T-helper 1 cell treated with Interleukin-12 subunit alpha and Interleukin-12 subunit beta and Interleukin-4 antibody, amounts not matched to agents 30 ng/mL and 1 ng/mL, for 36 hours (primary cell): Measurements from ENCODE around the gene CDC42BPB. TPM values are rescaled to one million over a fixed set of nuclear protein-coding genes. Genes with fewer than 3 reads are reported as not detected.

Experiments
- intact Hi-C: fragments of 100-400 bp; cut with micrococcal nuclease; formaldehyde crosslinking; loops from one replicate; pipeline ENCODE4 v1.15.1; 2024
- total RNA-seq: library from RNA; stranded (reverse); gene quantifications from 2 replicates; pipeline ENCODE4 v1.2.3, GENCODE V29; 2022

The CDC42BPB gene
- total RNA-seq, 1 donor from 2014 or later, result 1.2 TPM

DNA sequence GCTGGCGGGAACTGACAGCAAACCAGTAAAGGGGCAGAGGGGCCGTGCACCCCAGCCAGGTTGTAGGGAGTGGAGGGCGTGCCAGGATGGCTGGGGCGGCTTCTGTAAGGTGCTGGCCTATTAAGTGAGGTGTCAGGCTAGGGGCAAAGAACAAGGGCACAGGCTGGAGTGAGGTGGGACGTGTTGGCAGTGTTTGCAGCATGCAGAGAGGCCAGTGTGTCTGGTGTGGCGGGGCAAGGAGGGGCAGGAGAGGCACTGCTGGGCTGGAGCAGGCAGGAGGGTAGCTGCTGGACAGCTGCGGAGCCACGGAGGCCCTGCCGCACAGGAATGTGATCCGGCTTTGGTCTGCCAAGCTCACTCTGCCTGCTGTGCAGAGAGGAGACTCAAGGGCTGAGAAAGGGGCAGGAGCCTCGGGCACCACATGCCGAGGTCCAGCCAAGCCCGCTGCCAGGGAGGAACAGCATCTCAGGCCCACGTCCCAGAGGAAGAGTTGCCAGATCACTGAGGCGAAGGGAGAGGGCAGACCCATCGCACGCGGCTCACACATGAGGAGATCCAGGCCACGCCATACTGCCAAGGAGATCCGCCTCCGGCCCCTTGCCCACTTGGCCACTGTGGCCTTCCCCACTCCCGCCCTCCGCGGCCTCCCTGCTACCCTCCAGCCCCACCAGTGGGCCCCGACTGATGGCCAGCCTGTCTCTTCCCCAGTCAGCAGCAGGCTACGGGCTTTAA is 88.1 kb downstream of the CDC42BPB start:
- intact Hi-C loops, result no loop called here

DNA sequence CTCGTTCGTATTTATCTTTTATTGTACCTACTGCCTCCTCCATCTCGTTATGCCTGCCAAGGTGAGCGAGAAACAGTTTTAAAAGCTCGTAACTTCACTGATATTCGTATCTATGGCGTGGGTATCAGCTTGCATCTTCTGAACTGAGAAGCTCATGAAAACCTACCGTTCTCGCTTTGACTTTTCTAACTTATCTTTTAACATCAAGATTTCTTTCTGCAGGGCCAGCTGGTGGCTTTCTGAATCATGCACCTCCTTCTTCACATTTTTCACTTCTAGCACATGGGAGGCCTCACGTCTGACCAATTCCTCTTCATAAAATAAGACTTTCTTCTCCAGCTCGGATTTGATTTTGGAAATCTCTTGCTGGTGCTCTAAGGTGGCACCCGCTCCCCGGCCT is 89.0 kb downstream of the CDC42BPB start:
- intact Hi-C loops, result no loop called here

DNA sequence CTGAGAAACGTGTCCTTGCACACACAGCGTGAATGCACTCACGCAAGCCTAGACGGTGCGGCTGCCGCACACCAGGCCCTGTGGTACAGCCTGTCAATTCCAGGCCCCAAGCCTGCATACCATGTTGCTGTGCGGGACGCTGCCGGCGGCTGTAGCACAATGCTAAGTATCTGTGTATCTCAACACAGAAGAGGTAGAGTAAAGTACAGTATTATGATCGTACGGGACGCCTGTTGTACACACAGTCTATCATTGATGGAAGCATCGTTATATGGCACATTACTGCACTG is 89.9 kb downstream of the CDC42BPB start:
- intact Hi-C loops, result no loop called here

DNA sequence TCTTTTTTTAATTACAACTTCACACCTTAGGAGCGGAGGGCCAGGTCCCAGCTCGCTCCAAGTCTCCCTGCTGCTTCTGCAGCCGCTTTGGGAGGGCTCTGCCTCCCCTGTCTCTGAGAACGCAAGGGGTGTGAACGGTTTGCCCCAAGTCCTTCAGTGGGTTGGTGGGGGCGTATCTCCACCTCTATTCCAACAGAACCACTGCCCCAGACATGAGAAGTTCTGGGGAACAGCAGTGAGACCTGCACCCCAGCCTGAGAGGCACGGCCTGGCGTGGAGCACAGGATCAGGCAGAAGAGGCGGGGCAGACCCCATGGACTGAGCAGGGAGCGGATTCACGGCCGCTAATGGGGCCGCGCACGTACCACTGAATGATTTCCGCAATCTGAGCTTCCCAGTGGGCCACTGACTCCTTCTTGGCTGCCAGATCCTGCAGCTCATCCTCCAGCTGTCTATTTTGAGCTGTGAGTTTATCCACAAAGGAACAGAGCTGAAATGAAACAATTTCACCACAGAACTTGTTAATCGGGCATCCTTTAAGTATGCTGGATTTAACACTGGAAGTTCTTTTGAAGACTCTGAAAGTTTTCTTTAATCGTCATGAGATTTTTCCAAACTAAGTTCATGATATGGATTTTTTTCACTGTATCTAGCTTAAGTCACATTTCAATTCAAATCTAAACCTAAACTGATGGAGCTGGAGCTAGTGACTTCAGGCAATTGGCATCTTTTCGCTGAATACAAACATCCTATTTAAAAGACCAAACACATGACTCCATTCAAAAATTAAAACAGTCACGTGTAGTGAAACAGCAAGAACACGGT is 90.5 kb downstream of the CDC42BPB start:
- intact Hi-C loops, result no loop called here

DNA sequence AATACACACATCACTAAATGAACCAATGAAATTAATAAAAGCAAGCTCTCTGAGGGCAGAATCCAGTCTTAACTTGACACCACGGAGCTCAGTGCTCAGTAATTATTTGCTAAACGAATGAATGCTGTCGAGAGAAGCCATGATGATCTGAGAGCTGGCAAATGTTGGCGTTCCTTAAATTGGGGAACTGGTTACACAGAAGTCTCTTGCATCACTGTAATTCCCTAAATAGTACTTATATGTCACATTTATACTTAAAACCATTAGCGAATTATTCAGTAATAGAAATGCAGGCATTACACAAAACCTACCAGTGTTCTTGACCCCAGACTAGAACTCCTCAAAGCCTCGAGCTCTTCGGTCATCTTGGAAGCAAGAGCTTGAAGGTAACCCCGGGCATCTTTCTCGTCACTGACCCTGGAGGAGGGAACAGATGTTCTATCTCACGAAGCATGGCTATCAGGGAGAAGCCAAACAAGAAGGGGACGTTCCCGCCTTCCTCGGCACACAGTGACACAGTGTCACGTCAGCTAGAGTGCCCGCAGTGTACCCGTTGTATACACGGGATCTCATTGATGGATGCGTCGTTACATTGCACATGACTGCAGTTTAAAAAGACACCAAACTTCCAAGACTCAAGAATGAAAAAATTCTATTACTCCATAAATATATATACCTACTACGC is 91.2 kb downstream of the CDC42BPB start:
- intact Hi-C loops, result no loop called here

DNA sequence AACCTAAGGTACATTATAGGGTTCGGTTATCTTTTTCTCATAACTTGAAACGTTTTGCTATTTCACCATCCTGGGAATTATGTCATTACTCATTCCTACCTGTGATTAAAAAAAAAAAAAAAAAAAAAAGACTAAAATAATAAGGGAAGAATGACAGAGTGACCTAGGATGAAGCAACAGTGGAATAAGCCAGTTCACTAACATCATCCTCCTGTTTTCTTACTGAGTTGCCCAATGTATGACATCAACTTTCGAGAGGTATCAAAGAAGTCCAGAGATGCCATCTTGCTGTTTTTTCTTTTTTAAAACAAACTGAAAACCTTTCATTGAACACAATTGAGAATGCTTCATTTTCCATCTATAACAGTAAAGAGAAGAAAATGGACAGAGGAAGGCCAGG is 92.1 kb downstream of the CDC42BPB start:
- intact Hi-C loops, result no loop called here

DNA sequence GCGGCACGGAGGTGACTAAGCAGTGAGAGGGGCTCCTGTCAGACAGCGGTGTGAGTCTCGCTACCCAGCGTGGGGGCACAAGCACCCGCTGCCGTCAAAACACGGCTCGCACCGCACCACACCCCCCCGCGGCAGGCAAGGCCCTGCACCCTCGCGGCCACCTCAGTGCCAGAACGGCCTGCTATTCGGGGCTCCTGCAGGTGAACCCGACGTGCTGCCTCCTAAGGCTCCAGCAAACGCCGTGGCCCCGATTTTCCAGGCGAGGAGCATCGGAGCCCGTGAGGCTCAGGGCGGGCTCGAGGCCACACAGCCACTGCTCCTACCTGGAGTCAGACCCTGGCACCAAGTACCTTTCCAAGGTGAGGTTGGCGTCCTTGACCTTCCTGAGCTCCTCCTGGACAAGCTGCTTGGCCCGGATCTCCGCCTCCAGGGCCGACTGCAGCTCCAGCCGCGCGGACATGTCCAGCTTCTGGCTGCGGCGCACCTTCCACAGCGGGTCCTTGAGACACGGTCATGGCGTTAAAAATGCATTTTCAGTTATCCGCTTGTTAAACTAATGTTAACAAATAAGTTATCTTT is 93.1 kb downstream of the CDC42BPB start:
- intact Hi-C loops, result no loop called here

DNA sequence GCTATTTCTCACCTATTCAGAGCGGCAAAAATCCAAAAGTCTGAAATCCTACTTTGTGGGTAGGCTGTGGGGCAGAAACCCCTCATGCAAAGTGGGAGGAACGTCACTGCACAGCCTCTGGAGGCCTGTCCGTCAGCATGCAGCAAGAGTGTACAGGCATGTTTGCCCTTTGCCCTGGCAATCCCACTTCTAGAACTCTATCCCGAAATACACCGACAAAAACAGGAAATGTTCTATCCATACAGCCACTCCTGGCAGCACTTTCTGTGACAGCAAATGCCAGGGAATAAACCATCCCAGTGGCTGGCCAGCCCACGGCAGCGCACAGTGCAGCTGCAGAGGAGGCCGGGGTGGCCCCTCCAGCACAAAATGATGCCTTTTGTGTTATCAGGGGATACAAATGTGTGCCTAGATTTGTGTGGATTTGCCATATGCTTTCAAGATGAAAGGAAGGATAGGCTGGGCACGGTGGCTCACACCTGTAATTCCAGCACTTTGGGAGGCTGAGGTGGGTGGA is 95.2 kb downstream of the CDC42BPB start:
- intact Hi-C loops, result no loop called here

DNA sequence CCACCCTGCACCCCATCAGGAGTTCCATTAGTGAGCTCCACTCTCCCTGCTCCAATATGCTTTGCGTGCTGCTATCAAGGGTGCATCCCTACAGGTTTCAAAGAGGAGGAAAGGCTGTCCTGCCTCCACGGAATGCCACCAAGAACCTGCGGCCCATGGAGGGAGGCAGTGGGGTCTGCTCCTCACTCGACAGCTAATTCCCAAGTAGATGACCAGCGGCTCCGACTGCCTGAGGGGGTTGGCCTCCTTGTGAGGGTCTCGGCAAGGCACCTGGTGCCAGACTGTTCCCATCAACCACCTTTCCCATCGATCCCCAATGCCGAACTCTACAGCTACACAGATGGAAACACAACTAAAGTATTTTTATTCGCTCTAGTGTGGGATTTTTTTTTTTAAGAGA is 98.9 kb downstream of the CDC42BPB start:
- intact Hi-C loops, result no loop called here

DNA sequence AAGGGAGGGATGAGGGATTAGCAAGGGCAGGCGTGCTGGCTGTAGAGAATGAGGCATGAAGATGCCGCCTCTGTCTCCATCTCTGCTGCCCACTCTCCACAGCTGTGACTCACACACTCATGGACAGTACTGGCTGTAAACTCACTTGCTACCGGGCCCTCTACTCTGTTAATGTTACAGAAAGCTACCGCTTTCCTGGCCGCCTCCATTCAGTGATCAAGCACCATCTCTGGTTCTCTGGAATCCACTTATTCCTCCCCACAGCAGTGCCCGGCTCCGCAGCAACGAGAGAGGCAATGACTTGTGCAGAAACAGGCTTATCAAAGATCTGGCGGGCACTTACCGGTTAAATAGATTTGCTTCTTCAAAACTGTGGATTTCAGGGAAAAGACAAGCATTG is 100.1 kb downstream of the CDC42BPB start:
- intact Hi-C loops, result no loop called here

DNA sequence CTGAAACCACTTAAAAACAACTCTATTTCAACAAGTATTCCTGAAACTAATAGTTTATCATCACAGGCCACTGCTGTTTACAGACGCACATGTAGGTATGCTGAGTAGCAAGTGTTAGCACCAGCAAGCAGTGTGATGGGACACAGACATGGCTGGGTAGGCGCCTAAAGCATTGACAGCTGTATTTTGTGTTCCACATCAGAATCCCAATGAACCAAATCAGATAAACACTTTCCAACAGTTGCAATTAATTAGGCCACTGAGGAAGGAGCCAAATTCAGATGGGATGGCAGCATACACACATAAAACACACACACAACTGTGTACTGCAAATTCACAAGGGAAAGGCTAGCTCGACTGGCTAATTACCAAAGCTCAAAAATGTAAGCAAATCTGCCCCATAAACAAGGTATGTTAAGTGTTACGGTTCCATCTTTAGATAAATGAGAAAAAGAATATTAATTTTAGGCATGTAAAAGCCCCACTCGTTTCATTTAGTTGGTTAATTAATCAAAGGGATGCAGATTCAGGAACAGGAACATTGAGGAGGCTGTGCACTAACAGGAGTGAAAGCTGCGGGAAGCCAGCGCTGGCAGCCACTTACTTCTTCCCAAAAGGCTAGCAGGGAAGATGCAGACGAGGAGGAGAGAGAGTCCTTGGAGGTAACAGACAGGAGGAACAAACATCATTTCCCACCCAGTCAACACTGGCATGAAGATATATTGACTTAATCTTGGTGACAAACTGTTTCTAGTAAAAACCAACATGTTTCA is 101.5 kb downstream of the CDC42BPB start:
- intact Hi-C loops, result no loop called here

DNA sequence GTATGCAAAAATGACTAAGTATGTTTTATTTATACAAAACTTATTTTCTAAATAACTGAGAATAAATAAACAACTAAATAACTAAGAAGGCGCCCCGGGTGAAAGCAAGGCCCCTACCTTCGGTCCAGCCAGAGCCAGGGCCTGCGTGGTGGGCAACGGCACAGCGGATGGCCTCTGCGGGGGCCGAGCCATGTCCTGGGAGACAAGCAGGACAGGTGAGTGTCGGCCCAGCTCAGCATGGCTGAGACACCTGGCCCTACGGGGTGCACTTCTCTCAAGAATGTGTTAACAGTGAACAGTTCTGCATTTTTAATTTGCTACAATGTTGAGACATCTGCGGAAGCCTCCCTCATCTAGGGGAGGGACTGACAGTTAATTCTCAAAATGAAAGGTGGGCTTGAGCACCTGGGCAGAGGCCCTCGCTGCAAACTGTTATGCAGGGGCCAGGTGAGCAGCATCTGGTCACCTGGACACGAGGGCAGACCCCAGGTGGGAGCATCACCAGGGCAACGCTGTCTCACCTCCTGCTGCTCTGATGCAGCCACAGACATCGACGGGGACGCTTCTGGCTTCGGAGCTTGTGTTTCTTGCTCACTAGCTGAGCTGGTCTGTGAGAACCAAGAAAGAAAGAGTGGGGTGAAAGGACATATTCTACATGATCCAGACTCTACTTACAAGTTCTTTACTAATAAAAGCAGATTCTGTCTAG is 103.1 kb downstream of the CDC42BPB start:
- intact Hi-C loops, result no loop called here

DNA sequence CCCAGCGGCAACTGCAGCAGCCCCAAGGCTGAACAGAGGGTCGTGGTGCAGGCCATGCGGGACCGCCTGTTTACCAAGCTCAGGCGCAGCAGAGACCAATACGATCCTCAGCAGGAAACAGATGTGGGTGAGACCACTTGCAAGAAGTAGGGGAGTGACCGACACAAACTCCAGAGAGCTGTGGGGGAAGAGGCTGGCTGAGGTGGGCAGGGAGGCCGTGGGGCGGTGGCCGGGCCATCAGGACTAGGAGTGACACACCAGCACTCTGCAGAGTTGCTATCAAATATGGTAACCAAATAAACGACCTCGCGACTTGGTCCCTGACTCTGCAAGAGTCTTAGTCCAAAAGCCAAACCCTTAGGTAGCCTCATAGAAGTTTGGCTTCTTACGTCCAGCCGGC is 104.2 kb downstream of the CDC42BPB start:
- intact Hi-C loops, result no loop called here

DNA sequence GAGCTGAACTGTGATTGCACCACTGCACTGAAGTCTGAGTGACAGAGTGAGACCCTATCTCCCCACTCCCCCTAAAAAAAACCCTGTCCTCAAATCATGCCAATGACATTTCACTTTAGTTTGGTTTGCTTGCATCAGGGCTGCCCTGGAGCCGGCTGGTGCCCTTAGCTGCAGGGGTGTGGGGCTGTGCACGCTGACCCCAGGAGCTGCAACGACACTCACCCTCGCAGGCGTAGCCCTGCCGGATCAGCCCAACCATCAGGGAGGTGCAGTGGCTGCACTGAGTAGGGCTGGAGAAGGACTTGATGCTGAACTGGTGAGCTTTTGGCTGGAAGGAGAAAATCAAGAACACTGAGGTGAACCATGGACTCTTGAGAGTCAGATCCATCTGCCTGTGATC is 105.1 kb downstream of the CDC42BPB start:
- intact Hi-C loops, result no loop called here

DNA sequence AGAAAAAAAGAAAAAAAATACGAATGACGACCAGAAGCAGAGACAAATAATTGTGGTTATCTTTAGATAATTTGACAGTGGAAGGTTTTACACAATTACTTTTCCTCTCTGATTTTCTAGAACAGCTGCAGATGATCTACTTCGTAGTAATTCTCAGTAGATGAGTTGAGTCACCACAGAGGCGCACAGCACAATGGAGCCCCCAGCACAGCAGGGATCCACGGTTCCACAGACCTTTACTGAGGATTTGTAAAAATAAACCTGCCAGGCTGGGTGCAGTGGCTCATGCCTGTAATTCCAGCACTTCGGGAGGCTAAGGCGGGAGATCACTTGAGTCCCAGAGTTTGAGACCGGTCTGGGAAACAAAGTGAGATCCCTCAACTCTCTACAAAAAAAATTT is 105.5 kb downstream of the CDC42BPB start:
- intact Hi-C loops, result no loop called here

DNA sequence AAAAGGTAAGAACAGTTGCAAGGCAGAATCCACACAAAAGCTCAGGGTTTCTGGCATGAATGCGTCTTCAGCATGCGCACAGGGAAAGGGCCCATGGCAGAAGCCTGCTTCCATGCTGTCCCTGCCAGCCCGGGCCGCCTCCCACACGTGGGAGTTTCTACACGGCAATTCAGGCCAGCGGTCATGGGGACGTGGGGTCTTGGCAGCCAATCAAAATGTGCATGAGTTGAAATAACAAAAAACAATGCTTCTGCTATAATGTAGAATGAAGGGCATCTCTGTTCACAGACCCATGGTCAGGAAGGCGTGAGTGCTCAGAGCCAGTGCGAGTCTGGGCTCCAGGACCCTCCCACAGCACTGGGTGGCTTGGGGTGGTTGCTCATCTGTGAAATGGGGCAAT is 106.3 kb downstream of the CDC42BPB start:
- intact Hi-C loops, result no loop called here

DNA sequence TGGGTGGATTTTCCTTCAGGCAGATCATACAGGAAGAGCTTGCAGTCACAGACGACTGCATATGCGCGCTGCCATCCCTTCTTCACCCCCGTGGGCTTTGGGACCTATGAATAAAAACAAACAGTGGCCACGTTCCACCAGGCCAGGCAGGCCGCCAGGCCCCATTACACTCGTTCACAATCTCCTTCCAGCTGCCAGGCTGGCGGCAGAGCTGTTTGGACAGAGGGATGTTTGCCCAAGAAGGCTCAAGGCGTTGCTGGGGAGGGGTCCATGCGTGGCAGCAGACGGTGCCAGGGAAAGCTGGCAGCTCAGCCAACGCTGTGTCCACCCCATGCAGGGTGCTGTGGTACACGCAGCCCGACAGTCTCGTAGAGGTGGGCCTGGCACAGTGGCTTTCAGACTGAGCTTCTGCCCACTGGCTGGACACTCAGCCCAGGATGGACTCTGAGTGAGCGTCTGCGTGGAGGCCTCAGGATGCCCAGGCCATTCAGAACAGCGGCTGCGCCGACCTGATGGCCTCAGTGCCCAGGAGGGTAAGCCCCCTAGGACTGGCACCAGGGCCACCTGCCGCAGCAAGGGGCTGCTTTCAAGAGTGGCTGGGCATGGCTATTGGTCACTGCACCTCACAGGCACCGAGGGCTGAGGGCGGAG is 107.4 kb downstream of the CDC42BPB start:
- intact Hi-C loops, result loop anchor here (10.0 kb wide), 1 partner anchor 1805 kb away; the partner anchor contains the start of gene SIVA1

DNA sequence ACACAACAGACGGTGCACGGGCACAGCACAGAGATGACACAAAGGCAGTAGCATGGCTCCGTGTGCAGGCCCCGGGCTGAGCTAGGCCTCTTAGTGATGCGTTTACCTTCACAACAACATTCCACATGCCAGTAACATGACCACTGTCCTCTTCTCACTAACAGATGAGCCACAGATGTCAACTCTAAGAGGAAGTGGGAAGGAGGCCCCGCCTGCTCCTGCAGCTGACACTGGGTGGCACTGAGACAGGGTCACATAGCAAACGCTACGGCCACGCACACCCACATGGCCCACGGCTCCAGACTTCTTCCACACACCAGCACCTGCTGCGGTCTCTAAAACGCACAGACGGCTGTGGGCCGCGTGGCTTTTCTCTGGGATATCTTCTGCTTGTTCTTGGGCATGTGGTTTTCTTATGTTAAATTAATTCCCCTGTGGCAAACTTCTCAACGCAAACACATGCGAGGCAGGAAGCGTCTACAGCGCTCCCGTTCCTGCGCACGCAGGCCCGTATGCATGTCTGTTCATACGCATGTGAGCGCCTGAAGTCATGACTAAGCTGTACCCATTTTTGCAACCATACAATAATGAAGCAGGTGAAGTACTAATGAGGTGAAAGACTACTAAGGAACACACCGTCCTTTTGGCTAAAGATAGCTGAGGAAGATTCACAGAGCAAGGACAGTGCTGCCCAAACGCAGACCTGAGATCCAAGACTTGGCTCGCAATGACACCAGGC is 108.1 kb downstream of the CDC42BPB start:
- intact Hi-C loops, result loop anchor here (10.0 kb wide), 1 partner anchor 1806 kb away; the partner anchor contains the start of gene SIVA1

DNA sequence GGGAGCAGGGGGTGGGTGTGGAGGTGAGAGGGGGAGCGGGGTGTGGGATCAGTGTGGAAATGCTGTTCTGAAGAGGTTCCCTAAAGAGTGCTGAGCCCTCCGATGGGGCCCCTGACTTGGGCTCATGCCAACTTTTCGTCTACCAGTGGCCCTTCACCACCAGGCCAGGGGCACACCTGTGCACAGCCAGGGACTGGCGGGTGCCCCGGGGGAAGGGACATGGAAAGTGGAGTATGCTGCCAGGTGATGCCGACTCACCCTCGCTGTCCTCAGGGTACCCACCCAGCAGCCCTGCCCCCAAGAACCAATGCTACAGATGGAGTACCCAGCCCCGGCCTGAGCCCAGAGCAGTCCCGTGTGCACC is 108.7 kb downstream of the CDC42BPB start:
- intact Hi-C loops, result loop anchor here (10.0 kb wide), 1 partner anchor 1806 kb away; the partner anchor contains the start of gene SIVA1
